Erythroblast (primary cell): ENCODE results near the gene B4GALNT1.

Experiments used
- GATA1 ChIP-seq: IDR thresholded peaks from 2 replicates; pipeline ENCODE4 v1.6.1; 2011; ENCODE audit warnings: low read depth, mild to moderate bottlenecking, control low read depth, low read length, moderate library complexity
- POLR2A ChIP-seq: IDR thresholded peaks from 2 replicates; pipeline ENCODE4 v1.6.1; 2011; ENCODE audit warnings: mild to moderate bottlenecking, low read length

DNA sequence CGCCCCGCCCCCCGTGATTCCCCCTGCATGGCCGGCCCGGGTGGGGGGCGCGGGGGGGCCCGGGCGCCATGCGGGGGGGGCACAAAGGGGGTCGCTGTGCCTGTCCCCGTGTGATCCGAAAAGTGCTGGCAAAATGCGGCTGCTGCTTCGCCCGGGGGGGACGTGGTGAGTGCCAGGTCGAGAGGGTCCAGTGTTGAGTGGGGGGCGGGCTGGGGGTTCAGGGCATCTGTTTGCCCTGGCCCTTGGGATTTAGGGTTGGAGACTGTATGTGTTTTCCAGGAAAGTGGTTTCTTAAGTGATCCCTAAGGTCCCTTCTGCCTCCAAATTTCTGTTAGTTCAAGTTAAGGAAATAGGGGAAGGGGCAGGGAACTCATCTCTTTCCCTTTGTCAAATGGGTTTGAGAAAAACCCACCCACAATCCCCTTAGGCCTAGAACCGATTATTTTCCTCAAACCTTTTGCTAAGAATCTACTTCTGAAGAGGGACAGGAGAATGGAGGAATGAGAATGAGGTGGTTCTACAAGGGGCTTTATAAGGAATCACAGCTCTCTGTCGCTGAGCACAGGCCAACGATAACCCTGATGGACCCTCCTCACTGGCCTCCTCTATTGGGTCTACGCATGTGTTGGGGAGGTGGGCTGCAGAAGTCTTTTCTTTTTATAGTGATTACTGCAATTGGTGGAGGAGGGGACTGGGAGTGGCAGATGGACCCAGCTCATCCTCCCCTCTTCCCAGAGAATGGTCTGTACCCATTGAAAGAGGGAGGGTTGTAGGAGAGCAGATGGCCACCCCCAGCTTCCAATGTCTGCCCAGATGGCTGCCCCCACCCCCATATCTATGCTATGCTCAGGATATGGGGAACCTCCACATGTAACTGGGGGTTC is 20.9 kb downstream of the B4GALNT1 start:
- TF ChIP-seq POLR2A, result no peak
- no peak for TF ChIP-seq GATA1
